ENCODE measurements around the gene COMMD3. TPM values are rescaled to one million over a fixed set of nuclear protein-coding genes. Genes with fewer than 3 reads are reported as not detected.

The COMMD3 gene
- total RNA-seq, 3 donors from 2014 or later = 49.3 to 56.4 (median 51.0) TPM

DNA sequence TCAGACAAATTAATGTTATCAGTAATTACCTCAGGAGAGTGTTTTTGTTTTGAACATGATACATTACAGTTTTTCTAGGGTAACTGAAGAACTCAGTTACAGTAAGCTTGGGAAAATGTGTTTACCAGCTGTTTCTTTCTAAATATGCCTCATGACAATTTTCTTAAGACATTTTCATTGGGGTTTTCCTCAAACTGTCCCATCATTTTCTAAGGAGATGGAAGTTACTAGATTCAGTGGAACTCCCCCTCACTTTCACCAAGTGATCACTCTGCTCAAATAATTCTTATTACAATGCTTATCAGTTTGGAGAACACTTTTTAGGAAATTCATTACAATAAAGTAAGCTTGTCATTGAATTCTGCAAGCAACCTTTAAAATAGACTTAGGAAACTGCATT is 22.7 kb downstream of the COMMD3 start:
- H3K4me3 Mint-ChIP-seq = peak overlapping the region; percentile 21
- DNase-seq (no peak), ATAC-seq (no peak)
- peaks cover 64% of the 10 kb centered on the region for H3K27me3 Mint-ChIP-seq (ENCODE audit: low read depth)
- H3K9me3 Mint-ChIP-seq = peaks cover 2% of the 10 kb centered on the region
- H3K4me1 Mint-ChIP-seq (ENCODE audit: low read depth) = peaks cover 25% of the 10 kb centered on the region
- H3K36me3 Mint-ChIP-seq (ENCODE audit: insufficient read depth) = no peaks in the 10 kb centered on the region

DNA sequence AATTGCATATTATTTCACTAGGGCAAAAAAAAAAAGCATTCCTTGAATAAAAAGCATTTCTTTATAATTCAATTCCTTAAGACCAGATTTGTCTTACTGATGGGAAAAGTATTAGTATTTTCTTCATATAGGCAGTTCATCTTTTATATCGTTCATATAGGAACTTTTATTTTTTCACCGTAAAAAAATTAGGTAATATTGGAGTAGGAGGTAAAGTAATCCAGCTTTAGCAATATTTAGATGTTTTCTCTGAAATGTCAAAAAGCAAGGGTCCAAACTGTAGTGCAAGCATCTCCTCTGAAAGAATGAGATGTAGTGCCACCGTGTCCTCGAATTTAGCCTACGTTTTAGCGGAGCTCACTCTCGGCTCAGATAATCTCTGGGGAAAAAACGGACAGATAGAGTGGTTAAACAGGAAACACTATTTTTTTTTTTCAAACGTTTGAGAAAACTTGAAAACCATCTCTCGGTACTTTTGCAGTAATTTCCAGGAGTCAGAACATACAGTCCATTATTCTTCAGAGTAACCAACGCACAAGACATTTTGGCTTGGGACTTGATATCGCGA is 23.7 kb downstream of the COMMD3 start:
- H3K27me3 Mint-ChIP-seq (ENCODE audit: low read depth) = peaks cover 73% of the 10 kb centered on the region
- peaks cover 2% of the 10 kb centered on the region for H3K9me3 Mint-ChIP-seq
- ATAC-seq (no peak), DNase-seq (no peak)
- H3K4me3 Mint-ChIP-seq = peak overlapping the region; percentile 85
- H3K36me3 Mint-ChIP-seq (ENCODE audit: insufficient read depth) = no peaks in the 10 kb centered on the region
- H3K4me1 Mint-ChIP-seq (ENCODE audit: low read depth) = peaks cover 28% of the 10 kb centered on the region

DNA sequence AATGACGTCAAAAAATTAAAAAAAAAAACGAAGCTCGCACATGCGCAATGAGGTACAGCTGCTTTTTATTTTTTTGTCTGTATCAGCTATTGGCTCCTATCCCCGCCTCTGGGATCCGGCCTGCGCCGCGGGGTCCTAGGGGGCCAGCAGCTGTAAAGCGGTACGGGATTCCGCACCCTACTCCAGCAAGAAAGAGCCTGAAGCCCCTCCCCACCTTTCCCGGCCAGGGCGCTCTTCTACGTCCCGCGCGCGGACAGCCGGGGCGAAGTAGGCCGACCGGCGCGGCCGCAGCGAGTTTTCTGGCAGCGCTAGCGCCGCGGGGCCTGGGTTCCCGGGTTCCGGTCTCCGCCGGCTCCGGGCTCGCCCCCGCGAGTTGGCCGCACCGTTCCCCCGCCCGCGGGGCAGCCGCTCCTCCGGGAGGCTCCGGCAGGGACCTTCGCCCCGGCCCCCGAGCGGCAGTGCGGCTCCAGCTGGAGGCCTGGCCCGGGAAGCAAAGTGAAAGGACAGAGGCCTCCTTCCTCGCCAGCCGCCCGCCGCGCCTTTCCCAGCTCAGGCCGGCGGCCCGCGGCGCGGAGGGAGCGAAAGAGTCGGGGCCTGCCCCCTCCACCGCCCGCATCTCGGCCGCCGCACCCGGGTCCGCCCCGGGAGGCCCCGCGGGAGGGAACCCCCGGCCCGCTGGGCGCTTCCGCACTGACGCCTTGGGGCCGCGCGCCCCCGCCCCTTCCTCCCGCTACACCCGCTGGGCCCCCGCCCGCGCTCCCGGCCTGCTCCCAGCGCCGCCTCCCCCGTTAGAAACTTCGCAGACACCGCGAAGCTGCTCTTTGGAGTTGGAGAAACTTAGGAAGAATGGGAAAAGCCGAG is 24.4 kb downstream of the COMMD3 start:
- Mint-ChIP-seq H3K27me3 (ENCODE audit: low read depth) (peaks cover 73% of the 10 kb centered on the region), H3K4me3 (peak overlapping the region; percentile 85), H3K9me3 (peaks cover 2% of the 10 kb centered on the region), H3K36me3 (ENCODE audit: insufficient read depth) (no peaks in the 10 kb centered on the region), H3K4me1 (ENCODE audit: low read depth) (peaks cover 24% of the 10 kb centered on the region)
- ATAC-seq (peak; percentile 74 to 76), DNase-seq (peak; percentile 43)

DNA sequence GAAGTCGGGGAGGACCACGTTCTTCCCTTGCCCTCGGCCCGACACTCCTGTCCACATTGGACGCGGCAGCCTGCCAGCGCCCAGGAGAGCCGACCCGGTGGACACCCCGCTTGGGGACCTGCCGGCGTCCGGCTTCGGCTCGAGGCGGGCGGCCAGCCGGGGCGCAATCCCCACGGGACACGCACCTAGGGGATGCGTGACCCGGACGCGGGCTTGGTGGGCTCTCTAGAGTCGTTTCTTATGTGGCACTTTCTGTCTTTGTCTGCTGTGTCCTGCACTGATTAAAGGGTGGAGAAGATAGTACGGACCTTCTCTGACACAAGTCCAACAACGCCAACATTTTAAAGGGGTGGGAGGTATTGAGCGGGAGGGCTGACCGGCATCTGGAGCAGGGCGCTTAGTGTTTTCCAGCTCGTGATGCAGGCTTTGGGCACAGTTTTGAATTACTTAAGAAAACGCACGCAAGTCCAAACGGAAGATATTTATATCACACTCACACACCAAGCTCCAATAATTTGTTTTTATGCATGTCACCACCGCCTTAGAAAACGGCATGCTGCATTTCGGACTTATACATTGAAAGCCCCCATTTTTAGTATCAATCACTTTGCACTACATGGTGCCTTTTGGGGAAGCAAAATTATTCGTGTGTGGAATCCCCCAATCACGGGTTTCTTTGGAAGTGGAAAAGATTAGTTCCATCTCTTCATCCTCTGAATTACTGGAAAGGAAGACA is 25.2 kb downstream of the COMMD3 start:
- DNase-seq (no peak), ATAC-seq (peak; percentile 3 to 13)
- Mint-ChIP-seq H3K27me3 (ENCODE audit: low read depth) (peaks cover 81% of the 10 kb centered on the region), H3K36me3 (ENCODE audit: insufficient read depth) (no peaks in the 10 kb centered on the region), H3K9me3 (peaks cover 4% of the 10 kb centered on the region), H3K4me1 (ENCODE audit: low read depth) (peaks cover 22% of the 10 kb centered on the region), H3K4me3 (peak overlapping the region; percentile 75)

DNA sequence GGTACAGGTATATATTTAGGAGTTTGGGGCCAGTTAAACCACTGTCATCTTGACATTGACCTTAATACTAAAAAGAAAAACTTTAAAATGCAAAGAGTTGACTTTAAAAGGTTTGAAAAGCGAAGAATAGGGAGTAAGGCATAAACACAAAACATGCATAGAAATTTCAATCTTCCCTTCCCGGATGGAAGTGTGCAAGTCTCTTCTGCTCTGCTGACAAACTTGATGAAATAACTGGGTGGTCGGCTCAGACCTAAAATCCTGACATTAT is 25.7 kb downstream of the COMMD3 start:
- DNase-seq = no peak
- Mint-ChIP-seq H3K27me3 (ENCODE audit: low read depth) (peaks cover 80% of the 10 kb centered on the region), H3K4me1 (ENCODE audit: low read depth) (peaks cover 21% of the 10 kb centered on the region), H3K9me3 (peaks cover 6% of the 10 kb centered on the region), H3K36me3 (ENCODE audit: insufficient read depth) (no peaks in the 10 kb centered on the region), H3K4me3 (peak overlapping the region; percentile 75)
- no peak for ATAC-seq

DNA sequence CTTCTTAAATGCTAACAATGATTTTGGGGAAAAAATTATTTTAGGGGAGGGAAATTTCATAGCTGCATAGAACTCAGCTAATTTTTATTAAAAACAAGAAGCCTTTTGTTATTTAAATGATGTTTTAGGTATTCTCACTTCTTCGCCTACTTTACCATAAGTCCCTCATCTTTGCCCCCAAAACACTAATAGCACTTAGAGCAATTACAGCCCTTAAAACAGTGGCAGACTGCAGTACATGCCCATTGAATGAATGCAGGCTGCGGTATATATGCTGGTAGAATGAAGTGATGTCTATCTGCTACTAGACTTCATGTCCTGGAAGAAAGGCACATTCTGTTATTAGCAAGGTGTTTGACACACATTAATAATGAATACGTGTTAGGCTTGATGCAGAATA is 26.2 kb downstream of the COMMD3 start:
- Mint-ChIP-seq H3K9me3 (peaks cover 6% of the 10 kb centered on the region), H3K36me3 (ENCODE audit: insufficient read depth) (no peaks in the 10 kb centered on the region), H3K27me3 (ENCODE audit: low read depth) (peaks cover 78% of the 10 kb centered on the region), H3K4me1 (ENCODE audit: low read depth) (peaks cover 17% of the 10 kb centered on the region), H3K4me3 (no peak overlapping the region)
- DNase-seq (no peak), ATAC-seq (no peak)

DNA sequence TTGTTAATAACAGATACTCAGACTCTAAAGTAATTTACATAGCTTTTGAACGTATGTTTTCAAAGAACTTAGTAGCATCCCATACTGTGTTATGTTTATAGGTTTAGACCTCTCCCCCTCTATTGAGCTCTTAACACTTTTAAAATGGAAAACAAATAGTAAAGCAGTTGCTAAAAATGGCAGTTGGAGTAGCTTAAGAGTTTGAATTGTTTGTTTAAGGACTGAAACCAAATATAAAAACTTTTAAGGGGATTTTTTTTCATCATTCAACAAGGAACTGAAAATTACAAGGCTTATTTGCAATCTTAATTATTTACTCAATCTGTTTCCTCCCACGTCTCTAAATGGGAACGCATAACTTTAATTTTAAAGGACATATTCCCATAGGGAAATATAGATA is 27.5 kb downstream of the COMMD3 start:
- no peaks in the 10 kb centered on the region for H3K36me3 Mint-ChIP-seq (ENCODE audit: insufficient read depth)
- peaks cover 6% of the 10 kb centered on the region for H3K9me3 Mint-ChIP-seq
- ATAC-seq (no peak), DNase-seq (no peak)
- peaks cover 17% of the 10 kb centered on the region for H3K4me1 Mint-ChIP-seq (ENCODE audit: low read depth)
- no peak overlapping the region for H3K4me3 Mint-ChIP-seq
- H3K27me3 Mint-ChIP-seq (ENCODE audit: low read depth) = peaks cover 72% of the 10 kb centered on the region

DNA sequence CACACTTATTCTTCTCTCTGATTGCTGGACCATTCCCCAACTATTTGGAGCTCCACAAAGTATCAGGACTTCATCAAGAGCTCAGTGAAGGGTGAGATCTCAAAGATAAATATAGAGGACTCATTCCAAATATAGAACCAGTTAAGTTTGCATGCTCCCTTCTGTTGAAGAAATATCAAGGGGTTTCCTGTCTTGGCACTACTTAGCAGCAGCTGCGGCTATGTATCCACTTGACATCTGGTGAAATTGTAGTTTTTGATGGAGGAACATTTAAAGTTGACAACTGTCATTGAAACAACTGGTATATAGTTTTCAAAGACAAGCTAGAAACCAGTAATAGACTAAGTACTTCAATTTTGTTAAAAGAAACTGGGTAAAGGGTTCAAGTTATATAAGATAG is 28.1 kb downstream of the COMMD3 start:
- H3K9me3 Mint-ChIP-seq = peaks cover 6% of the 10 kb centered on the region
- DNase-seq (no peak), ATAC-seq (no peak)
- no peak overlapping the region for H3K4me3 Mint-ChIP-seq
- H3K27me3 Mint-ChIP-seq (ENCODE audit: low read depth) = peaks cover 69% of the 10 kb centered on the region
- no peaks in the 10 kb centered on the region for H3K36me3 Mint-ChIP-seq (ENCODE audit: insufficient read depth)
- peaks cover 17% of the 10 kb centered on the region for H3K4me1 Mint-ChIP-seq (ENCODE audit: low read depth)

DNA sequence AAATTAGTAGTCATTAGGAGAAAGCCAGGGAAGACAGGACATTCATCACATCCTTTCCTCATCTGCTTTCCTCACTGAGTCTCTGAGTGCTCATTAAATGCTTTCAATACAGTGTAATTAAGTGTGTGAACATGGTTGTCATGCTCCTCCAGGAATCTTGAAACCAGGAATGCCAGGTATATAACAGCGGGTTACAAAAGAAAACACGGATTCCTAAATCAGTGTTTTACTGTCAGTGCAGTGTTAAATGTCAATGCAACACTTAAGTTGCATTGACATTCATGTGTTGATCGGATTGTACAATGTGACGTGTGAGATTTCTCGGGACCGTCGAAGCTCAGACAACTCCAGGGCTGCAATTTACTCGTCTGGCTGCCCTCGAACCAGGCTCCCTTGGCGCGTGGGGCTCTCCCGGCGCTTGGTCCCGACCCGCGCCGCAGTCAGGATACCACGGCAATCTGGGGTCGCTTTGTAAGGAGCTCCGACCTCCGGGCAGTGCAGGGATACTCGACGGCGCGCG is 28.7 kb downstream of the COMMD3 start:
- Mint-ChIP-seq H3K9me3 (peaks cover 6% of the 10 kb centered on the region), H3K36me3 (ENCODE audit: insufficient read depth) (no peaks in the 10 kb centered on the region), H3K27me3 (ENCODE audit: low read depth) (peaks cover 64% of the 10 kb centered on the region), H3K4me3 (no peak overlapping the region), H3K4me1 (ENCODE audit: low read depth) (peaks cover 13% of the 10 kb centered on the region)
- ATAC-seq (no peak), DNase-seq (no peak)

DNA sequence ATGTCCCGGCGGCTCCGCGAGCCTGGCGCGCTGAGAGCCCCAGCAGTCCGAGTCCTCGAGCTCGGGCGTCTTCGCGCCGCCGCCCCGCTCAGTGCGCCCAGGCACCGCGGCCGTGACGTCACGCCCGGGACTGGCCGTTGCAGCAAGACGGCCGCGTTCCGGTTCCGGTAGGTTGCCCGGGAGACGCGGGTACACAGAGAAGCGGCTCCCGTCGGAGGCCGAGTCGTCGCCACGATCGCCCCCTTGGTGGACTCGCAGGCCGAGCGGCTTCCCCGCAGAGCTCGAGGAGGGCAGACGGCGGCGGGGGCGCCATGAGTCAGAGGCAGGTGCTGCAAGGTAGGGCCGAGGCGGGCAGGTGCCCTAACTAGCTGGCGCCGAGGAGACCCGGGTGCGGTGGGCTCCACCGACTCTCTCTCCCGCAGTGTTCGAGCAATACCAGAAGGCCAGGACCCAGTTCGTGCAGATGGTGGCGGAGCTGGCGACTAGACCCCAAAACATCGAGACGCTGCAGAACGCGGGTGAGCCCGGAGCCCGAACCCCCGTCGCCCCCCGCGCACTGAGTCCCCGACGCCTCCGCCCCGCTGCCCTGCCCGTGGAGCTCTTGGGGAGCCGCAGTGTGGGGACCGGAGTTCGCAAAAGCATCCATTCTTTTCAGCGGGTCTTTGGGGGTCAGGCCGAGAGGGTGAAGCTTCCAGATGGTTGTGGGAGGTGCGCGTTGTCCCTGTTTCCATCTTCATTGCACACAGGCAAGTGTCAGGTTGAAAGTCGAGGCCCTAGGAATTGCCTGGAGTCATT is 29.3 kb downstream of the COMMD3 start, which contains the start of gene SPAG6:
Gene SPAG6 (plus strand): TSS at position 196 of the 795 bp plus-strand sequence. CDS start 116 bp downstream, at position 312.
- Mint-ChIP-seq H3K27me3 (ENCODE audit: low read depth) (peaks cover 59% of the 10 kb centered on the region), H3K4me1 (ENCODE audit: low read depth) (peaks cover 8% of the 10 kb centered on the region), H3K36me3 (ENCODE audit: insufficient read depth) (no peaks in the 10 kb centered on the region), H3K4me3 (no peak within 1 kb of the TSS), H3K9me3 (peaks cover 6% of the 10 kb centered on the region)
- peak in 1 of 2 donors; percentile 4 for ATAC-seq
- DNase-seq = no peak

DNA sequence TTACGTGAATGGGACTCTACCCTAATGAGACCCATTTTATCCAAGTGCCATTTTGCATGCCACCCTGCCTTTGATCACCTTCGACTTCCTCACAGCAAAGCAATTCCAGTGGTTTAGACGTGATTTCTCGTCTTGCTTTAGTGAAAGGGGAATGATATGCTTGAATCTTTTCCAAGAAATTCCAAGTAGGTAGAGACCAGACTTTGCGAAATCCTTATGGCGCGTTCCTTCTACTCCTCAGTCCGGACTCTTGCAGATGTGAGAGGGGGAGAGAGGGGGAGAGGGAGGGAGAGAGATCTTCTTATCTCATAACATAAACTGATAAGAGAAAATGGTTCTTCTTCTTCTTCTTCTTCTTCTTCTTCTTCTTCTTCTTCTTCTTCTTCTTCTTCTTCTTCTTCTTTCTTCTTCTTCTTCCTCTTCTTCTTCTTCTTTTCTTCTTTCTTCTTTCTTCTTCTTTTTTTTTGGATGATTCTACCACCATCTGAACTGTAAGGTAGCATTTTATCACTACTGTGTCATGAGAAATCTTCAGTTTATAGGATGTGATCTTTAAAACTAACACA is 30.0 kb downstream of the COMMD3 start:
- Mint-ChIP-seq H3K9me3 (peaks cover 6% of the 10 kb centered on the region), H3K36me3 (ENCODE audit: insufficient read depth) (no peaks in the 10 kb centered on the region), H3K4me1 (ENCODE audit: low read depth) (peaks cover 8% of the 10 kb centered on the region), H3K4me3 (no peak overlapping the region), H3K27me3 (ENCODE audit: low read depth) (peaks cover 59% of the 10 kb centered on the region)
- DNase-seq (no peak), ATAC-seq (no peak)

DNA sequence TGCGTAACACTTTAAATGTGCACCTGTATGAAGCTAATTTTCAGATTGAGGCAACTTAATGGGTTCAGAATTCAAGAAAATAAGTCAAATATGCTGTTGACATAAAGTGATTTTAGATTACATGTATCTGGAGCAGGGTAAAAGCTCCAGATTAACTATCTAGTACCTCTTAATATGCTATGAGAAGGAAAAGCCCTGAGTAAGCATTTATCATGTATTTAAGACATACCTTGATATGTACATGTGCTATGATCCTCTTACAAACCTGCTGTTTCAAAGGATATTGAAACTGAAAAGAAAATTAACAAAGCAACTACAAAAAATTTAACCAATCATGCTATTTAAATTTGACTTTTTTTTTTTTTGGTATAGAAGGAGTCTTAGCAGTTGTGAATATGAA is 33.6 kb downstream of the COMMD3 start:
- DNase-seq (no peak), ATAC-seq (no peak)
- Mint-ChIP-seq H3K36me3 (ENCODE audit: insufficient read depth) (no peaks in the 10 kb centered on the region), H3K27me3 (ENCODE audit: low read depth) (peaks cover 43% of the 10 kb centered on the region), H3K4me3 (no peak overlapping the region), H3K9me3 (peaks cover 4% of the 10 kb centered on the region), H3K4me1 (ENCODE audit: low read depth) (peaks cover 1% of the 10 kb centered on the region)

DNA sequence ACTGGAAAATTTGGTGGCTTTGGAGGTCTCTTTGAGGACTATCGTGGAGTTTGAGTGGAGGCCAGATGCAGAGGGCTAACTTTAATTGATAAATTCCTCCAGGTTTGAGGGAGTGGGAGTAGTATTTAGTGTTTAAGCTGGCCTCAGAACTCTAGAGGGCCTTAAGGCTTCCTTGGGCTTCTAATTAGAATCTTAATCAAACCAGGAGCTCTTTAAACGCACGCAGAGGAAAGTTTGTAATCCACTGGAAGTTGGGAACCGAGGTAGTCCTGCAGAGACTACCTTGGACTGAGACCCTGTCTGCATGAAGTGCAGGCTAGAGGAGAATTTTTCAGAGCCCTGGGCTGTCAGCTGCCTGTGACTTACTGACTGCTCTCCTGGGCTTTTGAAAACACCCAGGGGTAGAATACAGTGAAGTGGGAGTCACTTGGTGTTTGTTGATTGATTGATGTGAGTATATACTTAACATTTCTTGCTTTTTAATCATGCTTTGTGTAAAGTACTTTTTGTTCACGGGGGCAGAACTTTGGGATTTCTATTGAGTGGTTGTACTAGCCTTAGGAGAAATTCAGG is 35.0 kb downstream of the COMMD3 start:
- Mint-ChIP-seq H3K36me3 (ENCODE audit: insufficient read depth) (no peaks in the 10 kb centered on the region), H3K27me3 (ENCODE audit: low read depth) (peaks cover 30% of the 10 kb centered on the region), H3K4me3 (no peak overlapping the region), H3K4me1 (ENCODE audit: low read depth) (no peaks in the 10 kb centered on the region), H3K9me3 (peaks cover 4% of the 10 kb centered on the region)
- DNase-seq (no peak), ATAC-seq (no peak)
